ENCODE data around the gene BEND6. TPM values are rescaled to one million over a fixed set of nuclear protein-coding genes. Genes with fewer than 3 reads are reported as not detected.

Gene BEND6
- total and polyA plus RNA-seq, 2 of the 8 experiments (the other 6 are each of a cell fraction or from before 2014, with no cell fraction given) = 0.71 to 2.1 TPM

DNA sequence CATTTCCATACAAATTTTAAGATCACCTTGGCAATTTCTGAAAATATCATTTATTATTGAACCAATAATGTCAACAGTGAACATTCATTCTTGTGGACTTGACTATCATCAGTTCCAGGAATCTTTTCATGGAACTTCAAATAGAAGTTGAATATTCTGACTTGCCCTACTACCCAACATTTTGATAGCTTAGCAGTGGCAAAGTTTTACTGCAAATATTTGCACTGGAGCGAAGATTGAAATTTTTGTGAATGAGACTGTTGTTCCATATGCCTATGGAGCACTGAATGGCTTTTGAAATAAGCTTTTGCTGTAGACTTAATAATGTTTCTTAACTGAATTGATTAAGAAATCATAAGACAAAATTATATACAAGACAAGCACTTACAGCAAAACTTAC is 23.6 kb downstream of the BEND6 start:
- no peak for TF ChIP-seq SP2 (IDR thresholded peaks at IDR 0.05; ENCODE audit: low read length)
- no peak for TF ChIP-seq BRCA1 (IDR thresholded peaks at IDR 0.05; ENCODE audit: low read depth, low read length)
- TF ChIP-seq EGR1 (IDR thresholded peaks at IDR 0.05; ENCODE audit: borderline replicate concordance, low read depth, low read length) = no peak
- no peak for TF ChIP-seq TAF7 (optimal IDR thresholded peaks at IDR 0.05; ENCODE audit: borderline replicate concordance, low read depth, low read length)
- no peak for TF ChIP-seq YY1 (IDR thresholded peaks at IDR 0.05; ENCODE audit: low read depth, low read length)
- no peak for TF ChIP-seq POLR2A (IDR thresholded peaks at IDR 0.05; ENCODE audit: control extremely low read depth in 1 of 2, low read depth in 2 of 2, low read length in 2 of 2)
- no peak for TF ChIP-seq KDM1A (IDR thresholded peaks at IDR 0.05; ENCODE audit: borderline replicate concordance, low read length)
- no peak for TF ChIP-seq BACH1 (IDR thresholded peaks at IDR 0.05; ENCODE audit: low read length)
- no peak for TF ChIP-seq CREB1 (IDR thresholded peaks at IDR 0.05)
- no peak for TF ChIP-seq FOSL1 (IDR thresholded peaks at IDR 0.05; ENCODE audit: insufficient read depth, low read depth, low read length)
- no peak for TF ChIP-seq ASH2L (IDR thresholded peaks at IDR 0.05; ENCODE audit: low read length)
- TF ChIP-seq NANOG (IDR thresholded peaks at IDR 0.05; ENCODE audit: insufficient read depth, low read depth, low read length, poor library complexity, severe bottlenecking) = no peak
- no peak for TF ChIP-seq CBX8 (IDR thresholded peaks at IDR 0.05; ENCODE audit: borderline replicate concordance, low read depth, low read length)
- TF ChIP-seq ZNF274 (IDR thresholded peaks at IDR 0.05; ENCODE audit: borderline replicate concordance, extremely low read depth, low read length) = no peak
- TF ChIP-seq SIRT6 (IDR thresholded peaks at IDR 0.05; ENCODE audit: low read length) = no peak

More for the DNA sequence above, 23.6 kb downstream of the BEND6 start:
- H2BK120ac ChIP-seq (replicated peaks; ENCODE audit: low read depth, low read length) = no peak overlapping the region
- no peak overlapping the region for H3K9ac ChIP-seq (replicated peaks in 1 of 4; ENCODE audit: extremely low read depth in 1 of 4, low read depth in 3 of 4, low read length in 3 of 4)
- DNase-seq (ENCODE audit: low read depth in 1 of 2, low spot score in 2 of 2) = no peak
- 92% methylated on average over 1 of the region's 1 CpG; no CpG with 5 or more reads in 1 of the 2 experiments for WGBS, 2 experiments (ENCODE audit: extremely low coverage in 1 of 2, insufficient coverage in 1 of 2, insufficient read length in 1 of 2, insufficient replicate concordance in 2 of 2, low coverage in 1 of 2, low lambda C conversion rate in 2 of 2, missing lambda C conversion rate in 1 of 2)
- H4K91ac ChIP-seq (replicated peaks; ENCODE audit: insufficient read length, low read length) = no peak overlapping the region
- no peak overlapping the region for H3K27ac ChIP-seq (ENCODE audit: low read depth, low read length)
- H3K23me2 ChIP-seq (ENCODE audit: low read depth, low read length) = no peaks in the 10 kb centered on the region
- no peak overlapping the region for H3K23ac ChIP-seq (ENCODE audit: insufficient read length)
- H3K4me1 ChIP-seq (replicated peaks in 1 of 4; ENCODE audit: control insufficient read depth in 3 of 4, insufficient read depth in 4 of 4, low read length in 3 of 4) = no peaks in the 10 kb centered on the region
- H2BK5ac ChIP-seq (ENCODE audit: low read depth, low read length) = no peak overlapping the region
- no peaks in the 10 kb centered on the region for H3K27me3 ChIP-seq (replicated peaks in 1 of 4; ENCODE audit: control insufficient read depth in 3 of 4, extremely low read depth in 1 of 4, insufficient read depth in 3 of 4, low read length in 3 of 4)
- peaks cover 8 to 12% of the 10 kb centered on the region in 2 experiments for H3K9me3 ChIP-seq (ENCODE audit: insufficient read depth in 2 of 2, low read depth in 1 of 2, low read length in 1 of 2)
- no peak overlapping the region for H2AK5ac ChIP-seq (ENCODE audit: low read depth, low read length)
- no peak overlapping the region for H2BK20ac ChIP-seq (ENCODE audit: low read length)
- no peak overlapping the region for H4K8ac ChIP-seq (ENCODE audit: extremely low read depth, insufficient read depth, low read length)
- no peaks in the 10 kb centered on the region for H3K36me3 ChIP-seq (ENCODE audit: control insufficient read depth in 2 of 4, insufficient read depth in 4 of 4, low read length in 3 of 4)
- no peak overlapping the region for H3K14ac ChIP-seq (ENCODE audit: insufficient read length)
- no peaks in the 10 kb centered on the region for H4K20me1 ChIP-seq (replicated peaks in 1 of 2; ENCODE audit: control insufficient read depth in 1 of 2, insufficient read depth in 2 of 2, low read length in 2 of 2)
- no peak overlapping the region for H3K4ac ChIP-seq (replicated peaks; ENCODE audit: insufficient read length, low read depth, low read length)
- no peak overlapping the region for H3K4me2 ChIP-seq (ENCODE audit: insufficient read depth in 1 of 2, low read depth in 2 of 2, low read length in 2 of 2)
- FAIRE-seq = no peak
- H3K56ac ChIP-seq (replicated peaks; ENCODE audit: insufficient read length, low read depth, low read length) = no peak overlapping the region
- no peak overlapping the region for H2BK15ac ChIP-seq (ENCODE audit: low read length)
- H3K79me2 ChIP-seq (ENCODE audit: control insufficient read depth in 1 of 2, insufficient read depth in 2 of 2, low read length in 2 of 2) = no peaks in the 10 kb centered on the region
- no peak overlapping the region for H2BK12ac ChIP-seq (ENCODE audit: low read depth, low read length)
- H3K18ac ChIP-seq (ENCODE audit: extremely low read depth, low read length) = no peak overlapping the region
- H2AFZ ChIP-seq (ENCODE audit: low read length) = no peak overlapping the region
- no peak overlapping the region for H4K5ac ChIP-seq (ENCODE audit: insufficient read length, low read depth, low read length)
- ChIA-PET CTCF (ENCODE audit: partially characterized antibody) (interaction anchor here (0.9 kb wide), 1 partner anchor 15 kb away, joined by 3 read pairs; no protein-coding TSS in a partner anchor), POLR2A (ENCODE audit: partially characterized antibody) (no interaction called here)
- H3K79me1 ChIP-seq (ENCODE audit: low read depth, low read length) = no peaks in the 10 kb centered on the region
- no peak overlapping the region for H3K4me3 ChIP-seq (ENCODE audit: extremely low read depth in 1 of 4, insufficient read depth in 2 of 4, low read depth in 3 of 4, low read length in 4 of 4)
